Neutrophil (primary cell): Measurements from ENCODE around the gene BHLHA9.
"Not testable (repeated sequence)": the region's sequence is repeated elsewhere in the genome, so short reads cannot be mapped to it uniquely, and the experiment has no call there.

Experiments used
- H3K27ac ChIP-seq: fragments of 200-600 bp; sonication (generic); 2 replicates; pipeline ENCODE4 v1.5.1; 2016; ENCODE audit warnings: mild to moderate bottlenecking, moderate library complexity
- H3K27me3 ChIP-seq: fragments of 200-600 bp; sonication (generic); 2 replicates; pipeline ENCODE4 v1.6.0; 2016; ENCODE audit warnings: mild to moderate bottlenecking
- H3K36me3 ChIP-seq: fragments of 200-600 bp; sonication (generic); 2 replicates; pipeline ENCODE4 v1.5.1; 2017
- H3K4me1 ChIP-seq, 2 experiments: fragments of 200-600 bp in 1 of 2; sonication (generic) in 1 of 2; 1 replicate in 1 of 2; 2 replicates in 1 of 2; pipeline versions ENCODE4 v1.5.1 to v1.6.1; 2013 to 2016; ENCODE audit warnings: low read depth in 1 of 2, low read length in 1 of 2, mild to moderate bottlenecking in 1 of 2, moderate library complexity in 1 of 2; ENCODE audit not compliant: control insufficient read depth in 1 of 2, insufficient read depth in 1 of 2
- H3K4me3 ChIP-seq, 2 experiments: fragments of 200-600 bp in 1 of 2; sonication (generic) in 1 of 2; 1 replicate in 1 of 2; 2 replicates in 1 of 2; pipeline ENCODE4 v1.5.1; 2013 to 2016; ENCODE audit warnings: low read depth in 1 of 2, low read length in 1 of 2, mild to moderate bottlenecking in 1 of 2, moderate library complexity in 1 of 2
- H3K9me3 ChIP-seq: fragments of 200-600 bp; sonication (generic); 2 replicates; pipeline ENCODE4 v1.5.1; 2016
- TF ChIP-seq, protein P1 (sequence below): fragments of 200-600 bp; sonication (generic); IDR thresholded peaks from 2 replicates; pipeline ENCODE4 v1.5.1; 2016; ENCODE audit warnings: antibody characterized with exemption

The BHLHA9 gene

DNA sequence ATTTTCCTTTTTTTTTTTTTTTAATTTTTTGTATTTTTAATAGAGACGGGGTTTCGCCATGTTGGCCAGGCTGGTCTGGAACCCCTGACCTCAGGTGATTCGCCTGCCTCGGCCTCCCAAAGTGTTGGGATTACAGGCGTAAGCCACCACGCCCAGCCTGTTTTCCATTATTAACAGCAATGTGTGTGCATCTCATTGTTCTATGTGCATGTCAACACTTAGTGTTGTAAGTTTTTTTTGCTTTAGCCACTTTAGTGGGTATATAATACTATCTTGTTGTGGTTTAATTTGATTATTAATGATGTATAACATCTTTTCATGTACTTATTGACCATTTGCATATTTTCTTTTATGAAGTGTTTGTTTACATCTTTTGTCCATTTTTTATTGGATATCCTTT is 32.8 kb upstream of the BHLHA9 start:
- Histone ChIP-seq H3K27me3 (peaks cover 36% of the 10 kb centered on the region), H3K36me3 (no peaks in the 10 kb centered on the region), H3K4me3 (no peak overlapping the region), H3K27ac (no peak overlapping the region), H3K4me1 (no peaks in the 10 kb centered on the region), H3K9me3 (no peaks in the 10 kb centered on the region)
- TF ChIP-seq, protein P1, sequence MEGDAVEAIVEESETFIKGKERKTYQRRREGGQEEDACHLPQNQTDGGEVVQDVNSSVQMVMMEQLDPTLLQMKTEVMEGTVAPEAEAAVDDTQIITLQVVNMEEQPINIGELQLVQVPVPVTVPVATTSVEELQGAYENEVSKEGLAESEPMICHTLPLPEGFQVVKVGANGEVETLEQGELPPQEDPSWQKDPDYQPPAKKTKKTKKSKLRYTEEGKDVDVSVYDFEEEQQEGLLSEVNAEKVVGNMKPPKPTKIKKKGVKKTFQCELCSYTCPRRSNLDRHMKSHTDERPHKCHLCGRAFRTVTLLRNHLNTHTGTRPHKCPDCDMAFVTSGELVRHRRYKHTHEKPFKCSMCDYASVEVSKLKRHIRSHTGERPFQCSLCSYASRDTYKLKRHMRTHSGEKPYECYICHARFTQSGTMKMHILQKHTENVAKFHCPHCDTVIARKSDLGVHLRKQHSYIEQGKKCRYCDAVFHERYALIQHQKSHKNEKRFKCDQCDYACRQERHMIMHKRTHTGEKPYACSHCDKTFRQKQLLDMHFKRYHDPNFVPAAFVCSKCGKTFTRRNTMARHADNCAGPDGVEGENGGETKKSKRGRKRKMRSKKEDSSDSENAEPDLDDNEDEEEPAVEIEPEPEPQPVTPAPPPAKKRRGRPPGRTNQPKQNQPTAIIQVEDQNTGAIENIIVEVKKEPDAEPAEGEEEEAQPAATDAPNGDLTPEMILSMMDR, result no peak

DNA sequence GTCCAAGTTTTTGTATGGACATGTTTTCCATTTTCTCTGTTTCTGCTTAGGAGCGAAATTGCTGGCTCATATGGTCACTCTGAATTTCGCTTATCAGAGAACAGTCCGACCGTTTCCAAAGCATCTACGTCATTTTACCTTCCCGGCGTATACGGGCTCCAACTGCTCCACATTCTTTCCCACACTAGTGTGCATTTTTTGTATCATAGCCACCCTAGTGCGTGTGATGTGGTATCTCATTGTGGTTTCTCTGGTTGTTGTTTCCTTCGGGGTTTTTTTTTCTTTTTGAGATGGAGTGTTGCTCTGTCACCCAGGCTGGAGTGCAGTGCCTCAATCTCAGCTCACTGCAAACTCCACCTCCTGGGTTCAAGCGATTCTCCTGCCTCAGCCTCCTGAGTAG is 31.0 kb upstream of the BHLHA9 start:
- Histone ChIP-seq H3K4me1 (no peaks in the 10 kb centered on the region), H3K27ac (no peak overlapping the region), H3K4me3 (no peak overlapping the region), H3K9me3 (no peaks in the 10 kb centered on the region), H3K36me3 (no peaks in the 10 kb centered on the region), H3K27me3 (peaks cover 32% of the 10 kb centered on the region)
- TF ChIP-seq, protein P1, result no peak

DNA sequence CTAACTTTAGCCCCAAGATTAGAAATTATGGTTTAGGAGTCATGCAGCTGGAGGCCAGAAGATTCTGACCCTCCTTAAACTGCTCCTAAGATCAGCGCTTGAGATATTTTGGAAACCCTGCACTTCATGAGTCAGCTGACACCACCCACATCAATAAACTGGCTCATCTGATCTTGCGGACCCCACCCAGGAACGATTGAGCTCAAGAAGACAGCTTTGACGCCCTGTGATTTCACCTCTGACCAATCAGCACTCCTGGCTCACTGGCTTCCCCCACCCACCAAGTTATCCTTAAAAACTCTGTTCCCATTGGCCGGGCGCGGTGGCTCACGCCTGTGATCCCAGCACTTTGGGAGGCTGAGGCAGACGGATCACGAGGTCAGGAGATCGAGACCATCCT is 29.8 kb upstream of the BHLHA9 start:
- H3K27ac ChIP-seq, H3K36me3 ChIP-seq, H3K4me3 ChIP-seq, H3K9me3 ChIP-seq, H3K4me1 ChIP-seq: not testable (repeated sequence)
- peaks cover 32% of the 10 kb centered on the region for H3K27me3 ChIP-seq

DNA sequence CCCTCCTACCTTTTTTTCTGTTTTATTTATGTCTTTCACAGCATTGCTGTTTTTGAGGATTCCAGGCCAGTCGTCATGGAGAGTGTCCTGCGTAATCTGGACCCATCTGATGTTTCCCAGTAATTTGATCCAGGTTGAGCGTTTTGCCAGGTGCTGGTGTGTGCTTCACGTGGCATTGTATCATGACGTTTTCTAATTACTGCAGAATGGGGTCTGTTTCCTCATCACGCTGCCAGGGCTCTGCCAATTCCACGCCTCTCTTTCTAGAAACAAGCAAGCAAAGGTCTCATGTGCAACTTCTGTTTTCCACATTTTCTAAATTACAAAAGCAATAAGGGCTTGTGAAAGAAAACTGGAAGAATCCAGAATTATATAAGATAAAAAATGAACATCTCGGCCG is 28.3 kb upstream of the BHLHA9 start:
- Histone ChIP-seq H3K36me3 (no peaks in the 10 kb centered on the region), H3K9me3 (no peaks in the 10 kb centered on the region), H3K4me3 (no peak overlapping the region), H3K27ac (no peak overlapping the region), H3K27me3 (peaks cover 32% of the 10 kb centered on the region), H3K4me1 (no peaks in the 10 kb centered on the region)
- TF ChIP-seq, protein P1, result no peak

DNA sequence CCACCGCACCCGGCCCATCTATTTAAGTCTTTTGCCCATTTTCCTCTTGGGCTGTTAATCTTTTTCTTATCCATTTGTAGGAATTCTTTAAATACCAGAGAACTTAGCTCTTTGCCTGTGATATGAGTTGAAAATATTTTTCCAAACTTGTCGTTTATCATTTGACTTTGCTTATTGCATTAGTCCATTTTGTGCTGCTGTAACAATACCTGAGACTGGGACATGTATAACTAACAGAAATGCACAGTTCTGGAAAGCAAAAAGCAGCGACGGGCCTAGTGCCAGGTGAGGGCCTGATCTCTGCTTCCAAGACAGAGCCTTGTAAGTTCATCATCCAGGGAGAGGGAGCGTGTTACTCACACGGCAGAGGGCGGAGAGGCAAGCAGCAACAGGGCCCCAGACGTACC is 25.6 kb upstream of the BHLHA9 start:
- no peaks in the 10 kb centered on the region for H3K4me1 ChIP-seq
- no peak overlapping the region for H3K27ac ChIP-seq
- TF ChIP-seq, protein P1, result no peak
- H3K27me3 ChIP-seq, result peaks cover 22% of the 10 kb centered on the region
- H3K4me3 ChIP-seq, result no peak overlapping the region
- H3K36me3 ChIP-seq, result no peaks in the 10 kb centered on the region
- H3K9me3 ChIP-seq, result no peaks in the 10 kb centered on the region

DNA sequence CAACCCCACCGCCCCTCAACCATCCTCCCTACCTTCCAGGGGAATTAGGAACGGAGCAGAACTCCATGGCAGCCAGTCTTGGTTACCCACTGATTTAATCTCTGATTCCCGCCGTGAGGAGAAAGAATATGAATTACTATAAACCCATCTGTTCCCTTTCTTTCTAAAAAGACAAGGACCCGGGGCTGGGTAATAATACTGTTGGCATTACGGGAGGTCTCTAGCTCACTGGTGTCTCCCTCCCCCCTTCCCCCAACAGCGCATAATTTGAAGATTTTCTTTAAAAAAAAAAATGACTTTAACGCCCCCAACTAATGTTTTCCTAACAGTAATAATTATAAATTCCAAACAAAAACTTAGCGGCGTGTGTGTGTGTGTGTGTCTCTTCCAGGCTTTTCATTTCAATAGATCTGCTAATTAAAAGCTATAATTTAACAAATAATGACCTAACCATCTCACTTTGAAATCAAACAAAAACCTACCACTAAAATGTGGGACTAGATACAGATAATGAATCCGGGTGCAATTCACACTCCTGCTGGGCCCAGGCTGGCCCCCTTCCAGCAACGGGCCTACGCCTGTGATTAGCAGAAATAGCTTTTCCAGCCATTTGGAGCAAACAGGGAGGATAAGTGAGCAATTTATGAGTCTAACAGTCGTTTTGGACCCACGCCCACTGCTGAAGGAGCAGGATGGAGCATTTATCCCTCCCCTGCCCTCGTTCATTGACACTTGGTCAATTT is 18.2 kb upstream of the BHLHA9 start:
- H3K4me3 ChIP-seq, result no peak overlapping the region
- H3K9me3 ChIP-seq, result no peaks in the 10 kb centered on the region
- H3K27ac ChIP-seq, result no peak overlapping the region
- H3K36me3 ChIP-seq, result no peaks in the 10 kb centered on the region
- peaks cover 4% of the 10 kb centered on the region in 2 experiments for H3K4me1 ChIP-seq
- peaks cover 43% of the 10 kb centered on the region for H3K27me3 ChIP-seq
- TF ChIP-seq, protein P1, result no peak
